SK-N-SH (cell line): ENCODE results near the gene LIMS1. TPM values are rescaled to one million over a fixed set of nuclear protein-coding genes. Genes with fewer than 3 reads are reported as not detected.

Source experiments
- CHD2 ChIP-seq: fragments of 150-350 bp; IDR thresholded peaks from 2 replicates; pipeline ENCODE4 v1.6.1; 2018; ENCODE audit warnings: low read length; ENCODE audit not compliant: partially characterized antibody
- CTCF ChIP-seq: fragments of 200-600 bp; sonication (generic); IDR thresholded peaks from 2 replicates; pipeline ENCODE4 v1.6.1; 2017; ENCODE audit warnings: antibody characterized with exemption, mild to moderate bottlenecking, moderate library complexity
- EP300 ChIP-seq, 2 experiments: IDR thresholded peaks; 2 replicates each; pipeline versions ENCODE4 v1.4.0 to v1.6.1; 2012; ENCODE audit warnings: borderline replicate concordance in 1 of 2, low read depth in 1 of 2, low read length in 1 of 2
- EZH2phosphoT487 ChIP-seq: fragments of 200-600 bp; sonication (generic); IDR thresholded peaks from 2 replicates; pipeline ENCODE4 v1.6.1; 2017; ENCODE audit warnings: low read depth, mixed run types, mild to moderate bottlenecking, antibody characterized with exemption, moderate library complexity, borderline replicate concordance
- FOSL2 ChIP-seq: IDR thresholded peaks from 2 replicates; pipeline ENCODE4 v1.4.0; 2012; ENCODE audit warnings: low read depth, mild to moderate bottlenecking, moderate library complexity, borderline replicate concordance
- FOXM1 ChIP-seq: IDR thresholded peaks from 2 replicates; pipeline ENCODE4 v1.4.0; 2012; ENCODE audit warnings: low read depth, mild to moderate bottlenecking
- GATA2 ChIP-seq: sonication (generic); formaldehyde crosslinking; IDR thresholded peaks from 2 replicates; pipeline ENCODE4 v1.5.0; 2020; ENCODE audit warnings: mild to moderate bottlenecking, missing genetic modification reagents
- IRF3 ChIP-seq: fragments of 150-350 bp; IDR thresholded peaks from 2 replicates; pipeline ENCODE4 v1.6.1; 2016; ENCODE audit warnings: mild to moderate bottlenecking, low read depth, low read length
- MEF2A ChIP-seq: IDR thresholded peaks from 2 replicates; pipeline ENCODE4 v1.4.0; 2012; ENCODE audit warnings: low read depth, borderline replicate concordance
- MXI1 ChIP-seq: IDR thresholded peaks from 2 replicates; pipeline ENCODE4 v1.6.1; 2012; ENCODE audit warnings: mild to moderate bottlenecking, low read depth, low read length, improper control_type of control experiment
- NFIC ChIP-seq: IDR thresholded peaks from 2 replicates; pipeline ENCODE4 v1.4.0; 2012; ENCODE audit warnings: borderline replicate concordance
- POLR2AphosphoS5 ChIP-seq: IDR thresholded peaks from 2 replicates; pipeline ENCODE4 v1.6.1; 2012; ENCODE audit warnings: low read depth, low read length
- RAD21 ChIP-seq: IDR thresholded peaks from 2 replicates; pipeline ENCODE4 v1.6.1; 2012; ENCODE audit warnings: mild to moderate bottlenecking, low read length
- RCOR1 ChIP-seq: fragments of 150-350 bp; IDR thresholded peaks from 2 replicates; pipeline ENCODE4 v1.6.1; 2017; ENCODE audit warnings: antibody characterized with exemption, low read length
- REST ChIP-seq: IDR thresholded peaks from 2 replicates; pipeline ENCODE4 v1.6.1; 2012; ENCODE audit warnings: mild to moderate bottlenecking, low read depth, low read length, moderate library complexity
- RFX5 ChIP-seq: IDR thresholded peaks from 2 replicates; pipeline ENCODE4 v1.6.1; 2012; ENCODE audit warnings: mild to moderate bottlenecking, improper control_type of control experiment, low read length
- RXRA ChIP-seq: IDR thresholded peaks from 2 replicates; pipeline ENCODE4 v1.4.0; 2012; ENCODE audit warnings: low read depth, mild to moderate bottlenecking, borderline replicate concordance
- SIN3A ChIP-seq: IDR thresholded peaks from 2 replicates; pipeline ENCODE4 v1.6.1; 2012; ENCODE audit warnings: low read depth, mild to moderate bottlenecking, low read length, moderate library complexity, borderline replicate concordance
- SMC3 ChIP-seq: IDR thresholded peaks from 2 replicates; pipeline ENCODE4 v1.6.1; 2012; ENCODE audit warnings: low read depth, low read length, improper control_type of control experiment
- TAF1 ChIP-seq: IDR thresholded peaks from 2 replicates; pipeline ENCODE4 v1.6.1; 2012; ENCODE audit warnings: low read depth, mild to moderate bottlenecking, low read length, moderate library complexity, borderline replicate concordance
- polyA plus RNA-seq, 3 experiments: library from polyadenylated mRNA; depleted of rRNA; stranded (reverse); fragments of >200 nt; gene quantifications; 2 replicates each; pipeline ENCODE4 v1.2.3, GENCODE V29; 2012

Gene LIMS1
- polyA plus RNA-seq, 1 of the 3 experiments (the other 2 are of a cell fraction), result 123 TPM

- TF ChIP-seq CTCF, result peak; percentile 42
- TF ChIP-seq NFIC, result peak; percentile 89
- TF ChIP-seq RFX5, result no peak
- no peak for TF ChIP-seq RXRA
- no peak for TF ChIP-seq IRF3
- TF ChIP-seq MEF2A, result peak; percentile 60; the same call in 1 of the 2 replicates
- 0 out of 2 replicates have a peak, but pooled peaks have one; percentile 38 for TF ChIP-seq SIN3A
- TF ChIP-seq MXI1, result no peak
- TF ChIP-seq RAD21, result no peak
- no peak for TF ChIP-seq GATA2
- no peak for TF ChIP-seq CHD2
- TF ChIP-seq RCOR1, result no peak
- TF ChIP-seq FOSL2, result peak; percentile 87
- peak; percentile 45 for TF ChIP-seq FOXM1
- TF ChIP-seq REST, result no peak
- TF ChIP-seq EZH2phosphoT487, result no peak
- TF ChIP-seq EP300 (IDR thresholded peaks at IDR 0.05; ENCODE audit: borderline replicate concordance in 1 of 2, low read depth in 1 of 2, low read length in 1 of 2), result peak in 1 of 2 experiments; percentile 92; a peak in 2 of 4 replicates
- TF ChIP-seq SMC3, result no peak
- no peak; the same call in 1 of the 2 replicates for TF ChIP-seq POLR2AphosphoS5
- no peak for TF ChIP-seq TAF1
- TF ChIP-seq, all 33 proteins: peak for 12
Observed at GRCh38 chr2:108593547-108594098, 59.4 kb downstream of the LIMS1 start (continued).
